ENCODE results near the gene PKMYT1. TPM values are rescaled to one million over a fixed set of nuclear protein-coding genes. Genes with fewer than 3 reads are reported as not detected.

Gene PKMYT1
- total and polyA plus RNA-seq, 9 of the 15 experiments (the other 6 are each of a cell fraction or from before 2014, with no cell fraction given) = 8.7 to 201 (median 37.8) TPM

- TF ChIP-seq NFIC (IDR thresholded peaks at IDR 0.05) = peak; percentile 69
- TF ChIP-seq NRF1 (conservative IDR thresholded peaks at IDR 0.05 in 1 of 2, IDR thresholded peaks at IDR 0.05 in 1 of 2) = peak; percentile 80 to 83
- no peak for TF ChIP-seq CHD4 (IDR thresholded peaks at IDR 0.05; ENCODE audit: insufficient read depth, insufficient replicate concordance, low read depth, low read length, poor library complexity, severe bottlenecking)
- no peak for TF ChIP-seq POLR3G (IDR thresholded peaks at IDR 0.05; ENCODE audit: extremely low read depth, insufficient read length, insufficient replicate concordance)
- TF ChIP-seq SMARCB1 (IDR thresholded peaks at IDR 0.05; ENCODE audit: insufficient read length, low read depth) = no peak
Measured at GRCh38 chr16:3029491-3030221, 49.4 kb upstream of the PKMYT1 start (continued).

- peak overlapping the region; percentile 71; the same call in 1 of the 2 replicates for H2AFZ ChIP-seq (ENCODE audit: low read depth, low read length)
- peaks cover 24% of the 10 kb centered on the region; the same call in 2 of the 3 replicates for H3K36me3 ChIP-seq (ENCODE audit: control insufficient read depth, insufficient read depth, low read length)
- no peak overlapping the region for H3K27ac ChIP-seq (ENCODE audit: extremely low read depth, low read depth, low read length)
- H3K9ac ChIP-seq (ENCODE audit: insufficient read depth in 1 of 2, low read depth in 2 of 2, low read length in 2 of 2) = peak overlapping the region; percentile 40 to 89; a peak in 3 of 4 replicates
- DNase-seq (ENCODE audit: extremely low read depth in 1 of 4, low spot score in 3 of 4) = peak in 1 of 4 experiments; percentile 18
- H3K9me3 ChIP-seq (replicated peaks; ENCODE audit: control insufficient read depth, insufficient read depth, low read depth, low read length) = no peaks in the 10 kb centered on the region
- H3K4me3 ChIP-seq = no peak overlapping the region; the same call in 1 of the 2 replicates
- in situ Hi-C loops (cut with MboI) = no loop called here
- 31% methylated on average over 15 of the region's 15 CpGs for WGBS (ENCODE audit: insufficient coverage, low coverage, missing lambda C conversion rate)
- ChIA-PET CTCF (ENCODE audit: low intra/inter-chr PET ratio) (interaction anchor here (0.7 kb wide), 1 partner anchor 25 kb away, joined by 3 read pairs; no protein-coding TSS in a partner anchor), POLR2A (interaction anchor here (0.6 to 1.8 kb wide), 8 partner anchors 21 to 121 kb away, joined by 3 to 6 read pairs (median 3); no protein-coding TSS in a partner anchor)
- peaks cover 17 to 45% of the 10 kb centered on the region in 2 experiments; a peak in 4 of 5 replicates for H3K27me3 ChIP-seq (ENCODE audit: control insufficient read depth in 2 of 2, insufficient read depth in 2 of 2, low read length in 2 of 2)
- no peak for FAIRE-seq
- 0 out of 2 replicates have a peak, but pooled peaks cover 3% of the 10 kb centered on the region for H4K20me1 ChIP-seq (replicated peaks; ENCODE audit: control insufficient read depth, insufficient read depth, low read length)
- H3K4me2 ChIP-seq (ENCODE audit: insufficient read depth, low read length) = peak overlapping the region; percentile 67
- ATAC-seq = no peak
- H3K9me1 ChIP-seq (ENCODE audit: control insufficient read depth, insufficient read depth, low read length) = no peaks in the 10 kb centered on the region
- peaks cover 15 to 67% of the 10 kb centered on the region in 2 experiments for H3K4me1 ChIP-seq (replicated peaks in 1 of 2; ENCODE audit: control insufficient read depth in 2 of 2, insufficient read depth in 2 of 2, low read length in 2 of 2)
- BruUV-seq (replicated peaks) = no TSS peak
- intact Hi-C loops (cut with micrococcal nuclease) = loop anchor here (1.0 to 10.0 kb wide), 2 partner anchors 26 to 64 kb away; partner anchors contain the start of genes KREMEN2 and PAQR4
- H3K79me2 ChIP-seq (ENCODE audit: control insufficient read depth, insufficient read depth, low read length) = peaks cover 8% of the 10 kb centered on the region; the same call in 2 of the 3 replicates
- TF ChIP-seq KDM1A (IDR thresholded peaks at IDR 0.05) (peak in 1 of 2 experiments; percentile 61; a peak in 2 of 4 replicates), ZNF561 (CRISPR knock-in tag; conservative IDR thresholded peaks at IDR 0.05) (no peak), PTBP1 (IDR thresholded peaks at IDR 0.05; ENCODE audit: low read depth, low read length) (0 out of 2 replicates have a peak, but pooled peaks have one; percentile 42), NR2C1 (IDR thresholded peaks at IDR 0.05) (no peak), NR2C1 (tag; IDR thresholded peaks at IDR 0.05) (no peak), ERF (CRISPR knock-in tag; IDR thresholded peaks at IDR 0.05) (no peak), GTF3C2 (IDR thresholded peaks at IDR 0.05; ENCODE audit: borderline replicate concordance, extremely low read depth, insufficient read length) (peak; percentile 25), SFPQ (IDR thresholded peaks at IDR 0.05; ENCODE audit: low read depth, low read length) (no peak), POLR2A (conservative IDR thresholded peaks at IDR 0.05) (peak; percentile 13; the same call in 1 of the 2 replicates)
Measured at GRCh38 chr16:3028716-3029319, 48.6 kb upstream of the PKMYT1 start.
